MCF 10A (cell line): ENCODE results near the gene IL21R. TPM values are rescaled to one million over a fixed set of nuclear protein-coding genes. Genes with fewer than 3 reads are reported as not detected.

Source experiments
- BruUV-seq: library from RNA; stranded (reverse); fragments of 400-500 nt; replicated peaks from 2 replicates; lab custom pipeline; 2021; lab: Mats Ljungman, UMichigan
- CTCF ChIA-PET: fragments of 300-600 bp; sonication (Branson Sonifier 250); formaldehyde crosslinking; extraction: SDS; loops from one replicate; lab custom pipeline; 2021; ENCODE audit warnings: antibody characterized with exemption, inconsistent platforms; lab: Yijun Ruan, JAX
- POLR2A ChIA-PET: fragments of 300-600, 350-650 bp; sonication (Branson Sonifier 250); formaldehyde crosslinking; extraction: SDS; loops from one replicate; lab custom pipeline; 2020; ENCODE audit warnings: antibody characterized with exemption, inconsistent platforms; lab: Yijun Ruan, JAX
- DNase-seq: peaks from one replicate; pipeline ENCODE4 v3.0.0-alpha.2; 2018; ENCODE audit not compliant: unreplicated experiment
- H3K27ac Mint-ChIP-seq: one replicate; pipeline ENCODE4 v1.8.0; 2022; ENCODE audit warnings: mild to moderate bottlenecking, low read depth, mixed read lengths; ENCODE audit not compliant: unreplicated experiment
- H3K27me3 Mint-ChIP-seq: one replicate; pipeline ENCODE4 v1.8.0; 2022; ENCODE audit warnings: mixed read lengths; ENCODE audit not compliant: insufficient read depth, unreplicated experiment
- H3K36me3 Mint-ChIP-seq: one replicate; pipeline ENCODE4 v1.8.0; 2022; ENCODE audit warnings: mild to moderate bottlenecking, moderate library complexity, mixed read lengths; ENCODE audit not compliant: insufficient read depth, unreplicated experiment
- H3K4me1 Mint-ChIP-seq: one replicate; pipeline ENCODE4 v1.8.0; 2022; ENCODE audit warnings: mixed read lengths; ENCODE audit not compliant: insufficient read depth, unreplicated experiment
- H3K4me3 Mint-ChIP-seq: one replicate; pipeline ENCODE4 v1.8.0; 2022; ENCODE audit warnings: mild to moderate bottlenecking, moderate library complexity, mixed read lengths; ENCODE audit not compliant: unreplicated experiment
- H3K9me3 Mint-ChIP-seq: one replicate; pipeline ENCODE4 v1.8.0; 2022; ENCODE audit warnings: mixed read lengths; ENCODE audit not compliant: unreplicated experiment
- intact Hi-C: fragments of 100-400 bp; cut with micrococcal nuclease; formaldehyde crosslinking; loops from 2 replicates; pipeline ENCODE4 v1.14.1; 2022
- total RNA-seq: library from RNA; stranded (reverse); gene quantifications from 2 replicates; pipeline ENCODE4 v1.2.3, GENCODE V29; 2022
- TF ChIP-seq, protein P1 (sequence below): fragments of 200-600 bp; IDR thresholded peaks from one replicate; pipeline ENCODE4 v1.8.0; 2022; ENCODE audit warnings: antibody characterized with exemption, mild to moderate bottlenecking; ENCODE audit not compliant: unreplicated experiment

The IL21R gene
- total RNA-seq, 1 experiment from 2014 or later = 0.21 TPM

DNA sequence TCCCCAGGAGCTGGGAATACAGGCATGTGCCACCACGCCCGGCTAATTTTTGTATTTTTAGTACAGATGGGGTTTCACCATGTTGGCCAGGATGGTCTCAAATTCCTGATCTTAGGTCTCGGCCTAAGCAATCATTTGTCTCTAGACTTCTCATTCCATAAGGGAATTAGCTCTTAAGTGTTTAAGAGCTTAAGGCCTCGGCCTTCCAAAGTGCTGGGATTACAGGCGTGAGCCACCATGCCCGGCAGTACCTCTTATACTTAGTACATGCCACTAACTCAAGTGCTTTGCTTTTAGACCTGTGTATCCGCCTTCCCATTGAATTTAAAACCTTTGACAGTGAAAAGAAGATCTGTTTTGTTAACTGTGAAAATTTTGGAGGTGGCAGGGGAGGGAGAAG lies 16.6 kb upstream of the IL21R start:
- ChIA-PET CTCF (interaction anchor here (1.8 to 3.4 kb wide), 2 partner anchors 18 to 22 kb away, joined by 10 to 19 read pairs; no protein-coding TSS in a partner anchor), POLR2A (no interaction called here)
- Mint-ChIP-seq H3K27me3 (peaks cover 24% of the 10 kb centered on the region), H3K4me3 (no peak overlapping the region), H3K4me1 (no peaks in the 10 kb centered on the region), H3K36me3 (no peaks in the 10 kb centered on the region), H3K9me3 (peaks cover 9% of the 10 kb centered on the region), H3K27ac (no peak overlapping the region)
- BruUV-seq = no TSS peak
- TF ChIP-seq, protein P1, sequence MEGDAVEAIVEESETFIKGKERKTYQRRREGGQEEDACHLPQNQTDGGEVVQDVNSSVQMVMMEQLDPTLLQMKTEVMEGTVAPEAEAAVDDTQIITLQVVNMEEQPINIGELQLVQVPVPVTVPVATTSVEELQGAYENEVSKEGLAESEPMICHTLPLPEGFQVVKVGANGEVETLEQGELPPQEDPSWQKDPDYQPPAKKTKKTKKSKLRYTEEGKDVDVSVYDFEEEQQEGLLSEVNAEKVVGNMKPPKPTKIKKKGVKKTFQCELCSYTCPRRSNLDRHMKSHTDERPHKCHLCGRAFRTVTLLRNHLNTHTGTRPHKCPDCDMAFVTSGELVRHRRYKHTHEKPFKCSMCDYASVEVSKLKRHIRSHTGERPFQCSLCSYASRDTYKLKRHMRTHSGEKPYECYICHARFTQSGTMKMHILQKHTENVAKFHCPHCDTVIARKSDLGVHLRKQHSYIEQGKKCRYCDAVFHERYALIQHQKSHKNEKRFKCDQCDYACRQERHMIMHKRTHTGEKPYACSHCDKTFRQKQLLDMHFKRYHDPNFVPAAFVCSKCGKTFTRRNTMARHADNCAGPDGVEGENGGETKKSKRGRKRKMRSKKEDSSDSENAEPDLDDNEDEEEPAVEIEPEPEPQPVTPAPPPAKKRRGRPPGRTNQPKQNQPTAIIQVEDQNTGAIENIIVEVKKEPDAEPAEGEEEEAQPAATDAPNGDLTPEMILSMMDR = no peak
- intact Hi-C loops = no loop called here
- DNase-seq = no peak

DNA sequence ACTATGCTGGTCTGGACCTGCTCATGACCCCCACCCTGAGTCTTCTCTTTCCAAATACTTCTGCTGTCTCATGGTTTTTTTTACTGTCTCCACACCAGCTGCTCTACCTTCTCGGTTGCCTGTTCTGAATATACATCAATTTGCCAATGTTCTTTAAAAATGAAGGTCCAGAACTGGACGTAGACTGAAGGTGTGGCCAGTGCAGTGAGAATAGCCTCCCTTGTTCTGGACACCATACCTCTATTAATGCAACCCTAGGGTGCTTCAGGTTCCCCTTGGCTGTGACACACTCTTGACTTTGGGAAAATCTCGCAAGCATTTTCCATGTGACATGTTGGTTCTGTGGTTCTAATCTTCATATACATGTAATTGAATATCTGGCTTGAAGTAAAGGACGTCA lies 15.3 kb upstream of the IL21R start:
- CTCF ChIA-PET = interaction anchor here (0.6 to 3.4 kb wide), 4 partner anchors 9 to 151 kb away, joined by 3 to 19 read pairs (median 8); no protein-coding TSS in a partner anchor
- TF ChIP-seq, protein P1 = no peak
- H3K27me3 Mint-ChIP-seq = peaks cover 34% of the 10 kb centered on the region
- peaks cover 9% of the 10 kb centered on the region for H3K9me3 Mint-ChIP-seq
- H3K4me1 Mint-ChIP-seq = no peaks in the 10 kb centered on the region
- no peaks in the 10 kb centered on the region for H3K36me3 Mint-ChIP-seq
- no TSS peak for BruUV-seq
- DNase-seq = no peak
- POLR2A ChIA-PET = interaction anchor here (1.6 kb wide), 1 partner anchor 183 kb away, joined by 5 read pairs; the partner anchor contains the start of gene KDM8
- no peak overlapping the region for H3K27ac Mint-ChIP-seq
- intact Hi-C loops = no loop called here
- no peak overlapping the region for H3K4me3 Mint-ChIP-seq

DNA sequence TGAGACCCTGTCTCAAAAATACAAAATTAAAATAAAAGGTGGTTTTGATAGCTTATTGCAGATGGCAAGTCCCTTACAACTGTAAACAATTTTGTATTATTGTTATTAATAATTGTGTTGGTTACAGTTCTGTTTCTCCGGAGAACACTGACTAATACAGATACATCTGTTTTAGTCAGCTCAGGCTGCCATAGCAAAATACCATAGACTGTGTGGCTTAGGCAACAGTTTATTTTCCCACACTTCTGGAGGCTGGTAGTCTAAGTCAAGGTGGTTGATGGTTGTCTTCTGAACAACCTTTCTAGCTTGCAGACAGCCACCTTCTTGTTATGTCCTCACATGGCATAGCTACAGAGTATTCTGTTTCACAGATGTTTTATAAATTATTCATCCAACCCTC lies 14.2 kb upstream of the IL21R start:
- POLR2A ChIA-PET = interaction anchor here (0.6 to 1.6 kb wide), 3 partner anchors 13 to 184 kb away, joined by 3 to 5 read pairs (median 3); partner anchors contain the start of gene KDM8
- Mint-ChIP-seq H3K4me3 (no peak overlapping the region), H3K4me1 (no peaks in the 10 kb centered on the region), H3K27me3 (peaks cover 42% of the 10 kb centered on the region), H3K27ac (no peak overlapping the region), H3K36me3 (no peaks in the 10 kb centered on the region), H3K9me3 (peaks cover 9% of the 10 kb centered on the region)
- intact Hi-C loops = no loop called here
- no TSS peak for BruUV-seq
- no peak for DNase-seq
- CTCF ChIA-PET = interaction anchor here (0.6 to 3.4 kb wide), 4 partner anchors 20 to 1567 kb away, joined by 3 to 19 read pairs (median 3); no protein-coding TSS in a partner anchor
- TF ChIP-seq, protein P1 = no peak

DNA sequence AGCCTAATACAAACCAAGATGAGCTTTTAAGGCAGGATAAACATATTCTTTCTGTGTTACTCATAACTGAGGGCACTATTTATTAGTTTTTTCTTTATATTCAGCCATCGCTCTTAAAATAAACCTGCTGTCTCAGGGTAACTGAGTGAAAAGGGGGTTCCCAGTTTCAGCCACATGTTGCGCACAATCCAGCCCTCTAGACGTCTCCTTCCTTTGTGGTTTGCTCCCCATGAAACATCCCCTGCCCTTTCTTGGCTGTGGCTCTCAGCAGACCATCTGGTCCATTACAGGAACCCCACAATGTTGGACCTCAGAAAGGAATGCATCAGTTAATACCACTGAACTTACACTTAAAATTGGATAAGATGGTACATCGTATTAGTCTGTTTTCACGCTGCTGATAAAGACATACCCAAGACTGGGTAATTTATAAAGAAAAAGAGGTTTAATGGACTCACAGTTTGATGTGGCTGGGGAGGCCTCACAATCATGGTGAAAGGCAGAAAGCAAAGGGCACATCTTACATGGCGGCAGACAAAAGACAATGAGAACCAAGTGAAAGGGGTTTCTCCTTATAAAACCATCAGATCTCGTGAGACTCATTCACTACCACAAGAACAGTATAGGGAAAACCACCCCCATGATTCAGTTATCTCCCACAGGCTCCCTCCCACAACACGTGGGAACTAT lies 12.6 kb upstream of the IL21R start:
- DNase-seq = no peak
- ChIA-PET POLR2A (no interaction called here), CTCF (interaction anchor here (0.7 to 0.9 kb wide), 2 partner anchors 21 to 1007 kb away, joined by 3 to 4 read pairs; no protein-coding TSS in a partner anchor)
- H3K9me3 Mint-ChIP-seq = peaks cover 12% of the 10 kb centered on the region
- H3K4me1 Mint-ChIP-seq = no peaks in the 10 kb centered on the region
- BruUV-seq = no TSS peak
- H3K4me3 Mint-ChIP-seq = no peak overlapping the region
- H3K36me3 Mint-ChIP-seq = no peaks in the 10 kb centered on the region
- TF ChIP-seq, protein P1 = no peak
- H3K27me3 Mint-ChIP-seq = peaks cover 59% of the 10 kb centered on the region
- H3K27ac Mint-ChIP-seq = no peak overlapping the region
- intact Hi-C loops = no loop called here
